Stimulated activated CD4-positive, alpha-beta T cell treated with anti-CD3 and anti-CD28 coated beads, Interleukin-4, amount 100 ng/mL, for 1 hour (primary cell): ENCODE results near the gene ERF.

Experiments used
- DNase-seq: peaks from one replicate; pipeline ENCODE4 v3.0.0-alpha.2; 2020

The ERF gene

GRCh38 chr19:42254850-42255765 lies at the start of gene ERF:
ERF (minus strand) TSS chr19:42255128; CDS start chr19:42254999, 129 bp downstream.
- DNase-seq: peak; percentile 94

- no peak for DNase-seq
These were observed 48.9 kb upstream of the ERF start for GRCh38 chr19:42303876-42304275.

GRCh38 chr19:42303101-42303464 lies 48.2 kb upstream of the ERF start:
- no peak for DNase-seq

- peak; percentile 29 for DNase-seq
These were observed 46.8 kb upstream of the ERF start, which contains the start of gene PRR19 for GRCh38 chr19:42301646-42302203. PRR19 (plus strand) TSS chr19:42302132; CDS start chr19:42309585, 7,453 bp downstream.

- DNase-seq: no peak
These were observed 42.1 kb upstream of the ERF start for GRCh38 chr19:42297039-42297438.

GRCh38 chr19:42295831-42296525 lies 41.0 kb upstream of the ERF start:
- DNase-seq: peak; percentile 91

GRCh38 chr19:42295342-42295741 lies 40.4 kb upstream of the ERF start:
- DNase-seq: no peak

GRCh38 chr19:42294471-42295137 lies 39.7 kb upstream of the ERF start:
- DNase-seq: no peak

- DNase-seq: no peak
These were observed 39.0 kb upstream of the ERF start for GRCh38 chr19:42293948-42294347.

- DNase-seq: no peak
These were observed 38.6 kb upstream of the ERF start for GRCh38 chr19:42293540-42293939.

- DNase-seq: no peak
These were observed 38.0 kb upstream of the ERF start for GRCh38 chr19:42292963-42293362.

- DNase-seq: no peak
These were observed 37.4 kb upstream of the ERF start for GRCh38 chr19:42292042-42292960.

GRCh38 chr19:42291435-42291810 lies 36.5 kb upstream of the ERF start:
- no peak for DNase-seq

- DNase-seq: peak; percentile 69
These were observed 35.9 kb upstream of the ERF start for GRCh38 chr19:42290523-42291434.

- DNase-seq: no peak
These were observed 35.2 kb upstream of the ERF start for GRCh38 chr19:42290136-42290522.

GRCh38 chr19:42289556-42290041 lies 34.7 kb upstream of the ERF start:
- DNase-seq: no peak

GRCh38 chr19:42288881-42289555 lies 34.1 kb upstream of the ERF start:
- no peak for DNase-seq

GRCh38 chr19:42288387-42288786 lies 33.5 kb upstream of the ERF start:
- no peak for DNase-seq

GRCh38 chr19:42287827-42288107 lies 32.8 kb upstream of the ERF start:
- no peak for DNase-seq

- DNase-seq: no peak
These were observed 32.3 kb upstream of the ERF start for GRCh38 chr19:42287017-42287826.
